ENCODE results near the gene SLC44A3.

The SLC44A3 gene, protein sequence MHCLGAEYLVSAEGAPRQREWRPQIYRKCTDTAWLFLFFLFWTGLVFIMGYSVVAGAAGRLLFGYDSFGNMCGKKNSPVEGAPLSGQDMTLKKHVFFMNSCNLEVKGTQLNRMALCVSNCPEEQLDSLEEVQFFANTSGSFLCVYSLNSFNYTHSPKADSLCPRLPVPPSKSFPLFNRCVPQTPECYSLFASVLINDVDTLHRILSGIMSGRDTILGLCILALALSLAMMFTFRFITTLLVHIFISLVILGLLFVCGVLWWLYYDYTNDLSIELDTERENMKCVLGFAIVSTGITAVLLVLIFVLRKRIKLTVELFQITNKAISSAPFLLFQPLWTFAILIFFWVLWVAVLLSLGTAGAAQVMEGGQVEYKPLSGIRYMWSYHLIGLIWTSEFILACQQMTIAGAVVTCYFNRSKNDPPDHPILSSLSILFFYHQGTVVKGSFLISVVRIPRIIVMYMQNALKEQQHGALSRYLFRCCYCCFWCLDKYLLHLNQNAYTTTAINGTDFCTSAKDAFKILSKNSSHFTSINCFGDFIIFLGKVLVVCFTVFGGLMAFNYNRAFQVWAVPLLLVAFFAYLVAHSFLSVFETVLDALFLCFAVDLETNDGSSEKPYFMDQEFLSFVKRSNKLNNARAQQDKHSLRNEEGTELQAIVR

DNA sequence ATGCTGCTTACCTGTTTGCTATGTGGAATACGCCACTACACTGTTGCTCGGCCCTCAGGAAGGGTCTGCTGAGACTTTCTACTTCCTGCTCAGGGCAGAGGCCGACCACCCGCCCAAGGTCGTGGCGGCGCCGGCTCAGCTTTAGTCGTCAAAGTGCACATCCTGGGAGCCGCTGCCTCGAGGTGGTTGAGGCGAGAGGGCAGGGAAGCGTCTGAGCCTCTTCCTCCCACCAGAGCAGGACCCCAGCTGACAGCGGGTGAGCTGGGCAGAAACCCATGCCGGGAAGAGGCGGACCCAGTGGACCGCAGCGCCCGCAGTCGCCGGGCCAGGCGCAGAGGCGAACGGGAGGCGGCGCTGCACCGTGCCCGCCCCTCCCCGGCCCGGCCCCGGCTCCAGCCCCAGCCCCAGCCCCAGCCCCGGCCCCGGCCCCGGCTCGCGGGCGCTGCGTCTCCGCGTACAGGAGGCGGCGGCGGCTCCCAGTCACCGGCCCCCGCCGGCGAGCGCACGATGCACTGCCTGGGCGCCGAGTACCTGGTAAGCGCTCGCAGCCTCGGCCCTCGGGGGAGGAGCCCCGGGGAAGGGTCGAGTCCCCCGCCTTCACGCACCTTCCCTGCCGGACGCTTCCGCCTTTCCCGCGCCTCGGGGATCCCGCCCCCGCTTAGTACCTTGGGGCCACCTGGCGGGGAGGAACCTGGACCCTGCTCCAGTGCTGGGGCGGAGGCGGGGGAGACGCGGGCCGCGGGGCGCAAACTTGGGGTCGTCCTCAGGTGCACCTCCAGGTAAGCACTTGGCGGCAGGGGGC, at the start of gene SLC44A3:
SLC44A3 (plus strand) TSS at position 413 of the 802 bp plus-strand sequence; CDS start at position 508, 95 bp downstream.
- peak in 1 of 2 donors; percentile 2 for DNase-seq (ENCODE audit: low read depth in 1 of 2, low spot score in 1 of 2)

DNA sequence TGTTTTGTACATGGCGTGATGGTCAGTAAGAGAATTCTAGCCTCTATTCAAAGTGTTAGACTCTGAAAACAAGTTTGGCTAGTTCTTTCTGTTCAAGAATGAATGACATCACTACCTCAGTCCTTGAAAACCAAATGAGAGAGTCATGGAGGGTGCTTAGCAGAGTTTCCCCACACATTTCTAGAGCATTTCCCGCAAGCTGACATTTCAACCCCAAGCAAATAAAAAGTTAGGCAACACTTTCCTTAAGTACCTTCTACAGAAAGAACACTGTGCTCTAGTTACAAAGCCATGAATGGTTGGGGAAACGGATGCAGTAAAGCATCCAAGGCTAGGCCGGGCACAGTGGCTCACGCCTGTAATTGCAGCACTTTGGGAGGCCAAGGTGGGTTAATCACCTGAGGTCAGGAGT, 47.9 kb upstream of the SLC44A3 start:
- DNase-seq (ENCODE audit: low read depth in 1 of 2, low spot score in 1 of 2), result no peak

DNA sequence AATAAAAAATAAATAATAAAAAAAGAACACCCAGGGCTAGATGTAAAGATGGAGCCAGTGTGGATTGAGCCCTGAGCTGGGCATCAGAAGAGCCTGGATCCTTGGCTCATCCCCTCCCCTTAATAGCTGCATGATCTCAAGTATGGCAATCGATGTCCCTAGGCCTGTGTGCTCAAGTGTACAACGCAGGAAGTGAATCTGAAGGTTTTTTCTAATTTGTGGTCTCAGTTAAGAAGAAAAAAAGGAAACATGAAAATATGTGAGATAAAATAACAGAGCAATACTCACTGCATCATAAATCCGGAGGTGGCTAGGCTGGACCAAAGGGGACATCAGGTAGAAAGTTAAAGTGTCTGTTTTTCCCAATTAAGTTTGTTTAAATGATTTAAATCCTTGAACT, 47.3 kb upstream of the SLC44A3 start:
- DNase-seq (ENCODE audit: low read depth in 1 of 2, low spot score in 1 of 2), result no peak

DNA sequence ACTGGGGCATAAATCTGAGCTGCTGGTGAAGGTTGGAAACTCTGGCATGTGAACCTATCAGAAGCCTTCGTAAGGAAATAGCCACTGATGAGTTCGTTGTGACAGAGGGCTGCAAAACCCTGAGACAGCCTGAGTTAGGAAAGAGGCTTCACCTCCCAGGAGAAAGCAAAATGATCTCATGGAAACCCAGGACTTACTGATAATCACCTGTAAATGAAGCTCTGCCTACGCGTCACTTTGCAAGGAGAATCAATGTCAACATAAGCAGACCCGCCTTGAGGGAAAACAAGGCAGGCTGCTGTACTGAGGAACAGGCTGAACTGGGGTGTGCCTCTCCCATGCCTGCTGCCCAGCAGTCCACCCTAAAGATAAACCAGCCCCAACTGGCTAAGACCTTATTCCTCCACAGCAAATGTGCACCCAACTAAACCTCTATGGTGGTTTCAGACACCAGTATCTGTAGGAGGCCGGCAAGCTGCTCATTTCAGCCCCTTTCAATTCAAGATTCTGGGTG, 46.8 kb upstream of the SLC44A3 start:
- no peak for DNase-seq (ENCODE audit: low read depth in 1 of 2, low spot score in 1 of 2)

DNA sequence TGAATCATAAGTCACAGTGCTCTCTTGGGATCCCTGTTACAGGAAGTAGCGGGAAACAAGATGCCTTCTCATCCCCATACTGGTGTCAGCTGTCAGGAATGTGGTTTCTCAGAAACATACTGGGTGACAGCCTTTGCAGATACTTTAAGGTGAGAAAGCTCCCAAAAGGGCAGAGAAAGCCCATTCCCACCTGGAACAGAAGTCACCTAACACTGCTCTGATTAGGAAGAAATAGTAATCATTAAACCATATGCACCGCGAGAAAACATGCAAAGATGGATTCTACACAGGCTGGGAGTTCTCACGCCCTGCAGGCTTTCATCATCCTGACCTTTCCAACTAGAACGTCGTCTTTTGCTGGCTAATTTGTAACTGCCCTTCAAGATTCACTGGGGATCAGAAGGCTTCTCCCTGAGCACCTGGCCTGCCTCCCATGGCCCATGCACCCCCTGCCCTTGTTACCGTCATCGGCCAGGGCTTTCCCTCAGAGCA, 46.2 kb upstream of the SLC44A3 start:
- DNase-seq (ENCODE audit: low read depth in 1 of 2, low spot score in 1 of 2), result no peak

DNA sequence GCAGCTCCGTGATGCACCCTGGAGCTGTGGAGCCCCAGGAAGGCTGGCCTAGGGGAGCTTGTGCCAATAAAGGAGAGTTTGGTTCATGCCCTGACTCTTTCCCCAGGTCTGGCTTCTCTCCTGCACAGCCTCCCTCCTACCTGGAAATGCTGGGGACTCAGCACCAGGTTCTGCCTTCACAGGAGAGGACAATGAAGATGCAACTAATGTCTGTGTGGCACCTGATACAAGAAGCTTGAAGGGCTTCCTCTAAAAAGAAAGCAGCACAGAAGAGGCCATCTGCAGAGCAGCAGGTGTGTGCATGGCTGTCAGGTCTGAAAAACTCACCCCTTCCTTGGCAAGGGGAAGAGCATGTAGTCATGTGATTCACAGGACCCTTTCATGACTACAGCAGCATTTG, 43.7 kb upstream of the SLC44A3 start:
- no peak for DNase-seq (ENCODE audit: low read depth in 1 of 2, low spot score in 1 of 2)

DNA sequence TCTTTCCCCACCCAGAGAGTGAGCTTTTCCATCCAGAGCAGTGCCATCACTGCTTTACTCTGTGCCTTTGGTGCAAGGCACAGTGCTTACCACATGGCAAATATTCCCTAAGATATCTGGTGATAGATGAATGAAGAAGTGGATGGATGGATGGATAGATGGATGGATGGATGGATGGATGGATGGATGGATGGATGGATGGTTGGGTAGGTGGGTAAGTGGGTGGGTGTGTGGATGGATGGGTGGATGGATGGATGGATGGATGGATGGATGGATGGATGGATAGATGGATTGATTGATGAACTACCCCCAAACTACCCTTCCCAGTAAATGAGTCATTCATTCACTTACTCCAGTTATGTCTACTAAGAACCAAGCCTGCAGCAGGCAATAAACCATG, 42.9 kb upstream of the SLC44A3 start:
- DNase-seq (ENCODE audit: low read depth in 1 of 2, low spot score in 1 of 2), result no peak

DNA sequence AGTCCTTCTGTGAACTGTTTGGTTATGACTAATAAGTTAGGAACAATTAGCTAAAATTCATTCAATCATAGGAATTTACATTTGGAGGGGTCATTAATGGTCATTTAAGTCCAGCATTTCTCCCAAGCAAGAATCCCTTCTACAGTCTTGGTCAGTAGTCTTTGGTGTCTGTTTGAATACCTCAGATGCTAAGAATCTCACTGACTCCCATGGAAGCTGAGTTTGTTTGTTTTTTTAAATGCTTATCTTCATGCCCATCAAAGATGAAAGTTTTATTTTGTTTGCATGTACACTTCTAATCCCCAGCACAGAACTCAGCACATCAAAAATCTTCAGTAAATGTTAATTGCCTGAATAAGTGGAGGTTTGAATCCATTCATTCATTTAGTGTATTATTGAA, 41.3 kb upstream of the SLC44A3 start:
- no peak for DNase-seq (ENCODE audit: low read depth in 1 of 2, low spot score in 1 of 2)

DNA sequence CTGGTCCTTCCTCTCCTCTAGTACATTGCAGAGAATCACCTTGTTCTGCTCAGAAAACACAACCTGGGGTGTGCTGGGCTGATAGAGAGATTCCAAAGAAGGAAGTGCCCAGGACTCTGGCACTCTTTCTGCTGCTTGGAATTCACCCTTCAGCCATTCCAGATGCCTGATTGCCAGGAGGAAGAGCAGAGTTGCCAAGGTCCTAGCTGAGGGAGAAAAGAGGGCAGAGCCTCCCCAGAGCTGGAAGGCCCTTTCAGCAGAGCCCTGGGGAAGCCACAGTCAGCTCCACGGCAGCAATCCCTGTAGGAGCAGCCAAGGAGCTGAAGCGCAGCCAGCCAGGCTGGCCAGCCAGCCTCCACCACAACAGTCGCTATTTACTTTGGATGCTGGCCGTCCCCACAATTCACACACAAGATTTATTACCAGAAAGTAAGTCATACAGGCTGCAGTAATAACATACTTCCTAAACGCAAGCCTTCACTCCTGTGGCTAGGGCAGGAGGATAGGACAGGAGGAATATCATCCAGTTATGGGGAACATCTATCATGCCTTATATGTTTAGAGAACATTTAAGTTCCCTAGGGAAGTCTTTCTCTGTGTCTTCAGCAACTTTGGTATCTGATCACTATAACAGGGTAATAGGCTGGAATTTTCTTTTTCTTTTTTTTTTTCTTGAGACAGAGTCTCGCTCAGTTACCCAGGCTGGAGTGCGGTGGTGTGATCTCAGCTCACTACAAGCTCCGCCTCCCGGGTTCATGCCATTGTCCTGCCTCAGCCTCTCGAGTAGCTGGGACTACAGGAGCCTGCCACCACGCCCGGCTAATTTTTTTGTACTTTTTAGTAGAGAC, 36.6 kb upstream of the SLC44A3 start:
- no peak for DNase-seq (ENCODE audit: low read depth in 1 of 2, low spot score in 1 of 2)

DNA sequence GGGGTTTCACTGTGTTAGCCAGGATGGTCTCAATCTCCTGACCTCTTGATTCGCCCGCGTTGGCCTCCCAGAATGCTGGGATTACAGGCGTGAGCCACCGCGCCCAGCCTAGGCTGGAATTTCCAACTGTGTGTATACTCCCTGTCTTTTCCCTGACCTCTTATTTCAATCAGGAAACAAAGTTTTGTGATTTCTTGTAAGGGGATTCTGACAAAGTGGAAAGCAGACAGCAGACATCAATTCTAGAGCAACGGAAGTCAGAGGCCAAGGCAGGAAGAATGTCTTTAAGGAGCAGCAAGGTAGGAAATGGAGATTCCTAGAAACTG, 36.0 kb upstream of the SLC44A3 start:
- DNase-seq (ENCODE audit: low read depth in 1 of 2, low spot score in 1 of 2), result no peak

DNA sequence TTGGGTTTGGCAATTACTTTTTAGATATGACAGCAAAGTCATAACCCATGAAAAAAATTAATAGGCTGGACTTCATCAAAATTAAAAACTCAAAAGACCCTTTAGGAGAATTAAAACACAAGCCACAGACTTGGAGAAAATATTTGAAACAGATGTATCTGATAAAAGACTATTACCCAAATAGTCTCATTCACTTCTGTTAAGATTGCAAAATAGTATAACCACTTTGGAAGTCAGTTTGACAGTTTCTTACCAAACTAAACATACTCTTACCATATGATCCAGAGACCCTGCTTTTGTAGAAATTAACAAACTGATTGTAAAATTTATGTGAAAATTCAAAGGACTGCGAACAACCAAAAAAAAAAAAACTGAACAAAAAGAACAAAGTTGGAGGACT, 32.5 kb upstream of the SLC44A3 start:
- DNase-seq (ENCODE audit: low read depth in 1 of 2, low spot score in 1 of 2), result no peak

DNA sequence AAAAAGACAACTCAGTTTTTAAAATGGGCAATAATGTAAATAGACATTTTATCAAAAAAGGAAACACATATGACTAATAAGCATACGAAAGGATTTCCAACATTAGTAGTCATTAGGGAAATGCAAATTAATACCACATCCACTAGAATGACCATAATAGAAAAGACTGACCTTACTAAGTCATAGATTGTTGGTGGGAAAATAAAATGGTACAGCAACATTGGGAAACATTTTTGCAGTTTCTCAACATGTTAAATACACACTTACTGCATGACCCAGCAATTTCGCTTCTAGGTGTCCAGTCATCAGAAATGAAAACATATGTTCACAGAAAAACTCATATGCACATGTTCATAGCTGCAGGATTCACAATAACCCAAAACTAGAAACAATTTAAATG, 29.9 kb upstream of the SLC44A3 start:
- DNase-seq (ENCODE audit: low read depth in 1 of 2, low spot score in 1 of 2), result no peak

DNA sequence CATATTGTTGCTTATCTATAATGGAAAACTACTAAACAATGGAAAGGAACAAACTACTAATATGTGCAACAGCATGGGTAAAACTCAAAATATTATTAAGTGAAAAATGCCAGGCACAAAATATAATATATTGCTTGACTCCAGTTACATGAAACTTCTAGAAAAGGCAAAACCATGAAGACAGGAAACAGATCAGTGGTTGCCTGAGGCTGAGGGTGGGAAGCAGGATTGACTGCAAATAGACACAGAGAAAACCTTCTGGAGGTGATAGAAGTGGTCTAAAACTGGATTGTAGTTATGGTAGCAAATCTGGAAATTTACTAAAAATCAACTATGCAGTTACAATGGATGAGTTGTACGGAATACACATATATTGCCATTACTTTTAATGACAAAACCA, 29.5 kb upstream of the SLC44A3 start:
- DNase-seq (ENCODE audit: low read depth in 1 of 2, low spot score in 1 of 2), result no peak

DNA sequence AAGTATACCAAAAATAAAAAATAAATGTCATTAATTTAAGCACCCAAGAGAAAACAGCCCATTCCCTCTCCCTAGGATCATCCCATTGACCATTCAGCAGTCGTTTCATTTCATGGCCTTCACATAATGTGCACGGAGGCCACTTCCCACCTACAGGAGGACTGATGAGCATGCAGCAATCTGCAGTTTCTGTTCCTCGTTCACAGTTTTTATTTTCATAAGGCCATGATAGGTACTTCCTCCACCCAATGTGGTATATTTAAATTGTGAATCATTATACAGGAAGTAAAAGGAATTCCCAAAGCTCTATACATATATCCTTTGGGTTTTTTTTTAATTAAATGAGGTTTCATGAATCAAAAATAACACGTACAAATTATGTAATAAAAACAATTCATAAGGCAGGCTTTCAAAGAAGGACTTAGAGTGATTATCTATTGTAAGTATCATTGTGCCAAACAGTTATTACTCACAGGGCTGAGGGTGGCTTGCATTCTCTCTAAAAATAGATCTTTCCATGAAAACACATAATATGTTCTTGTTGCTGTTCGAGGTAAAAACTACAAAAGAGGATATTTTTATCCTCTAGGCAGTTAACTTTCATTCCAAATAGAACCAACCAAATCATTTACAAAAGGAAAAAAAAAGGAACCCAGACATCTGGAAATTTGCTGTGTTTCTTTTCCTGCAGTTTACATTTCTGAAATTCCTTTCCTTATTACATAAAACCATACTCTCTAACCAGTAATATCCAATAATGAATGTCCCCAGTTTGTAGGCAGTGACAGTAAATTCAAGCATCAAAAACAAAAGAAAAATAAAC, 27.5 kb upstream of the SLC44A3 start:
- DNase-seq (ENCODE audit: low read depth in 1 of 2, low spot score in 1 of 2), result no peak

DNA sequence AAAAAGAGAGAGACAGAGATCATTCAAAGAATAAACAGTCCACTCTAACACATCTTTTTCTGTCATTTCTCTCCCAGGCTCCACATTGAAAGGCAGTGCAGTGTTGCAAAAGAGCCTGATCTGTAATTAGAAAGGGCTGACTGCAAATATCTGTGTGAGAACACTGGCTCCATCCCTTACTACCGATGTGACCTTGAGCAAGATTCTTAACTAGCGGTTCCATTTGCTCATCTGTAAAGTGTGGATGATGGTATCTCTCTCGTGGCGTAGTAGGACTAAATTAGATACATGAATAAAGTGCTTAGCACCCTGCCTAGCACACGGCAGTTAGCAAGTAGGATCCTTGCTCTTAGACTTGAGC, 26.9 kb upstream of the SLC44A3 start:
- no peak for DNase-seq (ENCODE audit: low read depth in 1 of 2, low spot score in 1 of 2)

DNA sequence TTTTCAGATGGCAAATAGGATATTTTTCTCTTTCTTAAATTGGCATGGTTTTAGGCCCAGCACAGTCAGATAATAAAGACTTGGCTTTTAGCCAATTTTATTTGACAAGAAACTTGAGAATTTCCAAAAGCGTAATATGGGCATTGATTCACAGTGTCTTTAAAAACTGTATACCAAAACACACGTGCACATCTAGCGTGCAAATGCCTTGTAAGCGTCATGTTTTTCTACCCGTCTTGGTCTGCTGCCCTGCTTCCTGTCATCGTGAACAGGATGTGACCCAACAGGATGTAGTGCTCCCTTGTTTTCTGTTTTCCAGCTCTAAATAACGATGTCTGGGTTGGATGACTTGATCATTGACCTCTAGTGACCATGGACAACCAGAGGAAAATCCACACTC, 24.7 kb upstream of the SLC44A3 start:
- DNase-seq (ENCODE audit: low read depth in 1 of 2, low spot score in 1 of 2), result no peak

DNA sequence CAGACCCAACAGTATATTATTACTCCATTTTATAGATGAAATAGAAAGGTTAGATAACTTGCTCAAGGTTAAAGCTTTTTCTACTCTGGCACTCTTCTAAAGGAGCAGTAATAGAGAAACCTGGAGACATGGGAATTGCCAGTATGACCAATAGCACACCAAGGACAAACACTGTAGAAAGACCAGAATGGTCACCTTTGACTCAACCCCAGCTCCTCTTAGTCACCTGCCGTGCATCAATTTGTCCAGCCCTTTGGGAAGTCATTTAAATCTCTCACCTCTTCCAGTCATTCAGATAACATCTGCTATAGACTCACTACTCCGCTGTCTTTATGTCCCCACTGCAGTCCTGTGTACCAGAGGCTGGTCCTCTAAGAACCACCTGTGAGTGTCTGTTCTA, 23.9 kb upstream of the SLC44A3 start:
- DNase-seq (ENCODE audit: low read depth in 1 of 2, low spot score in 1 of 2), result no peak

DNA sequence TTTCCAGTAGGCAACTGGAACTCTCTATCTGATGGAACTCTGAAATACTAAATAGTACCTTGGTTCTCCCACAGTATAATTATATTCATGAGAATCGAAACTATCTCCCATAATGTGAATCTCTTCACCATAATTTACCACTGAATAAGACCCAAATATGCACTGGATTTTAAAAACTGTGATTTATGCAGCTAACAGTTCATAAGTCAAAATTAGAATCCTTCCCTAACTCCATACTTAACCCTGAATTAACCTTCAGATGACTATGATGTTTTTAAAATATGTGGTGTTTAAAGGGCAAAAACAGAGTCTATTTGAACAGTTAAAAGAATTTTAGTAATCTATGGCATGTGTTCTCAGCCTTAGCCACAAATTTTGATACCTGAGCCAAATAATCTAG, 22.9 kb upstream of the SLC44A3 start:
- no peak for DNase-seq (ENCODE audit: low read depth in 1 of 2, low spot score in 1 of 2)

DNA sequence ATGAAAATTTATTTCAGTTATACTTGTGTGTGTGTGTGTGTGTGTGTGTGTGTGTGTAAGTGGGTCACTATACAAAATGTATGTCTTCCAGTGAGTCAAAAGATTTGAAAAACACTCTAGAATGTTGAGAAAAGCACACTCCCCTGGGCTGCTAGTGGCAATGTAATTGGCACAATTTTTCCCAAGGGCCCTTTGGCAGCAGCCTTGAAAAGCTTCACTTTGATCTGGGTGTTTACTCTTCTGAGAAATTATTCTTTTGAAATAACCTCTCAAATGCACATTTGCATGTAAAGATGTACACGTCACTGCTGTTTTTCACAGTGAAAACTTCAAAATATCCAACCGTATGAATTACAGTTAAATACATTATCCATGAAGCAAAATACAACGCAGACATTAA, 22.1 kb upstream of the SLC44A3 start:
- no peak for DNase-seq (ENCODE audit: low read depth in 1 of 2, low spot score in 1 of 2)

DNA sequence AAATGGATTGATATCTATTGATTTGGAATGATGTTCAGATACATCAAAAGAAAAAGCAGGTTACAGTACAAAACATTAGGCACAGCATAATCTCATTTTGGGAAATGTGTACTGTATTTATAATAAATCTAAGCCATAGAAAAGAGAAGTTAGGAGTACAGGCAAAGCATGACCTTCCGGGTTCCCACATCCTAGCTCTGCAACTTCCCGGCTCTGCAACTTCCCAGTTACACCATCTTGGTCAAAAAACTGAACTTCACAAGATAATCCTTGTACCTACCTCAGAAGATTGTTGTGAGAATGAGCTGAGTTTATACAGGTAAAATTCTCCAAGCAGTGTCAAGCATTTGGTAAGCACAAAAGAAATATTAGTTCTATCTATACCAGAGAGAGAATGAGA, 21.7 kb upstream of the SLC44A3 start:
- DNase-seq (ENCODE audit: low read depth in 1 of 2, low spot score in 1 of 2), result no peak

Data from activated T-helper 1 cell treated with anti-CD3 and anti-CD28 coated beads, Interleukin-2, amount 50 U/mL, for 16 hours (primary cell).